Mesendoderm (in vitro differentiated cells): ENCODE measurements around the gene GNAT2.

Experiments
- DNase-seq: peaks from one replicate; pipeline ENCODE4 v3.0.0; 2013
- H2AK5ac ChIP-seq: 2 replicates; pipeline ENCODE4 v1.6.1; 2013; ENCODE audit warnings: low read length, inconsistent platforms
- H2BK120ac ChIP-seq: 2 replicates; pipeline ENCODE4 v1.6.1; 2013; ENCODE audit warnings: low read depth, mild to moderate bottlenecking, low read length, moderate library complexity, mixed read lengths
- H2BK15ac ChIP-seq: replicated peaks from 2 replicates; pipeline ENCODE4 v1.6.1; 2013; ENCODE audit warnings: low read depth, mild to moderate bottlenecking, moderate library complexity
- H2BK5ac ChIP-seq: 2 replicates; pipeline ENCODE4 v1.6.1; 2013; ENCODE audit warnings: low read length, inconsistent platforms
- H3K18ac ChIP-seq: 2 replicates; pipeline ENCODE4 v1.6.1; 2013; ENCODE audit warnings: mild to moderate bottlenecking, low read length, mixed read lengths
- H3K23ac ChIP-seq: one replicate; pipeline ENCODE4 v1.6.1; 2013; ENCODE audit warnings: low read length
- H3K27ac ChIP-seq: 2 replicates; pipeline ENCODE4 v1.5.1; 2013; ENCODE audit warnings: low read depth, mild to moderate bottlenecking, inconsistent platforms, low read length, moderate library complexity
- H3K27me3 ChIP-seq: 2 replicates; pipeline ENCODE4 v1.6.1; 2013; ENCODE audit warnings: low read length, control low read depth, mild to moderate bottlenecking, inconsistent platforms; ENCODE audit not compliant: insufficient read depth, poor library complexity
- H3K36me3 ChIP-seq: 2 replicates; pipeline ENCODE4 v1.6.1; 2013; ENCODE audit warnings: low read length, inconsistent platforms; ENCODE audit not compliant: control insufficient read depth, insufficient read depth
- H3K4ac ChIP-seq: one replicate; pipeline ENCODE4 v1.6.1; 2013; ENCODE audit warnings: low read depth, mild to moderate bottlenecking, low read length, moderate library complexity
- H3K4me1 ChIP-seq: 2 replicates; pipeline ENCODE4 v1.6.1; 2013; ENCODE audit warnings: low read depth, low read length, inconsistent platforms; ENCODE audit not compliant: control insufficient read depth
- H3K4me2 ChIP-seq: 2 replicates; pipeline ENCODE4 v1.6.1; 2013; ENCODE audit warnings: low read length
- H3K4me3 ChIP-seq: 2 replicates; pipeline ENCODE4 v1.5.1; 2013; ENCODE audit warnings: mild to moderate bottlenecking, low read length
- H3K56ac ChIP-seq: one replicate; pipeline ENCODE4 v1.6.1; 2013; ENCODE audit warnings: low read length
- H3K79me1 ChIP-seq: 2 replicates; pipeline ENCODE4 v1.6.1; 2013; ENCODE audit warnings: low read length, inconsistent platforms
- H3K79me2 ChIP-seq: 2 replicates; pipeline ENCODE4 v1.6.1; 2013; ENCODE audit warnings: mild to moderate bottlenecking, low read length; ENCODE audit not compliant: control insufficient read depth, insufficient read depth
- H3K9ac ChIP-seq: 2 replicates; pipeline ENCODE4 v1.6.1; 2013; ENCODE audit warnings: low read length, inconsistent platforms
- H4K5ac ChIP-seq: one replicate; pipeline ENCODE4 v1.6.1; 2013; ENCODE audit warnings: low read length
- H4K8ac ChIP-seq: one replicate; pipeline ENCODE4 v1.6.1; 2013; ENCODE audit warnings: low read depth, mild to moderate bottlenecking, control low read depth, low read length, moderate library complexity
- WGBS: extraction: QIAGEN DNeasy Blood & Tissue Kit; methylation state at CpG from one replicate; pipeline ENCODE4 v1.1.7; 2013; ENCODE audit warnings: low lambda C conversion rate, missing lambda C conversion rate; ENCODE audit not compliant: insufficient coverage; ENCODE audit errors: extremely low coverage; 5-methylcytosine and 5-hydroxymethylcytosine counted together

Gene GNAT2

DNA sequence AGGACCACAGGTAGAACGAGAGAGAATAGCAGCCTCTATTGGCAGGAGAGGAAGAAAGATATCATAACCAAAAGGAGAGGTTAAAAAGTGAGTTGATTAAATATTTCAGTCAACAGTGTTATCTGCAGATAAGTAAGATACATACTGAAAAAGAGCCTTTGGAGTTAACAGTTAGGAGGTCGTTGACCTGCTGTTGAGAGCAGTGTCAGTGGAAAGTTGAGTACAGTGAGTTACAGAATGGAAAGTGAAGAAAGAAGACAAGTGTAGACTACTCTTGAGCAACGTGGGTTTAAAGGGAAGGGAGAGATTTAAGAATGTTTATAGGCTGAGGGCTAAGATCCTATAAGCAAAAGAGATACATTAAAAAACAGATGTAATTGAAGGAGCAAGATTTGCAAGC, 30.2 kb downstream of the GNAT2 start:
- H3K79me1 ChIP-seq = no peaks in the 10 kb centered on the region
- no peaks in the 10 kb centered on the region for H3K36me3 ChIP-seq
- no peak overlapping the region for H3K9ac ChIP-seq
- no peak overlapping the region for H3K4ac ChIP-seq
- H3K4me2 ChIP-seq = no peak overlapping the region
- H2BK5ac ChIP-seq = no peak overlapping the region
- H3K27ac ChIP-seq = no peak overlapping the region
- H2AK5ac ChIP-seq = no peak overlapping the region
- DNase-seq = no peak
- no peaks in the 10 kb centered on the region for H3K79me2 ChIP-seq
- no peak overlapping the region for H4K8ac ChIP-seq
- WGBS = no CpG with 5 or more reads among the region's 3 CpGs
- no peak overlapping the region for H2BK15ac ChIP-seq
- H3K4me1 ChIP-seq = no peaks in the 10 kb centered on the region
- H3K18ac ChIP-seq = no peak overlapping the region
- H3K56ac ChIP-seq = no peak overlapping the region
- no peak overlapping the region for H2BK120ac ChIP-seq
- H3K27me3 ChIP-seq = no peaks in the 10 kb centered on the region
- no peak overlapping the region for H3K23ac ChIP-seq
- H3K4me3 ChIP-seq = no peak overlapping the region
- no peak overlapping the region for H4K5ac ChIP-seq

DNA sequence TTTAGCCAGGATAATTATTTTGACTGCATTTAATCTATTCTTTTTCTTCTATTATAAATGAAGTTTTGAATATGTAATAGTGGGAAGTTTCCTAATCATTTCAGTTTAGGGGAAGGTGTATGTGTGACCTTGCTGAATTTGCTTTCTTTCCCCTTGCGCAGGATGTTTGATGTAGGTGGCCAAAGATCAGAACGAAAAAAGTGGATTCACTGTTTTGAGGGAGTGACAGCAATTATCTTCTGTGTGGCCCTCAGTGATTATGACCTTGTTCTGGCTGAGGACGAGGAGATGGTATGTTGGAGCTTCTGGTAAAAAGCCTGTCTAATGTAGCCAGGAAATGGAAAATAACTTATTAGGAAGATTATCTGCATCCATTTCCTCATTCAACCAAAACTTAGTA, 33.4 kb downstream of the GNAT2 start:
- no peak overlapping the region for H3K27ac ChIP-seq
- H4K5ac ChIP-seq = no peak overlapping the region
- no peak overlapping the region for H3K23ac ChIP-seq
- H3K18ac ChIP-seq = no peak overlapping the region
- DNase-seq = no peak
- no peak overlapping the region for H2AK5ac ChIP-seq
- H3K27me3 ChIP-seq = no peaks in the 10 kb centered on the region
- no peak overlapping the region for H3K56ac ChIP-seq
- WGBS = no CpG with 5 or more reads among the region's 3 CpGs
- H3K4ac ChIP-seq = no peak overlapping the region
- no peak overlapping the region for H4K8ac ChIP-seq
- no peak overlapping the region for H3K4me2 ChIP-seq
- no peaks in the 10 kb centered on the region for H3K4me1 ChIP-seq
- no peaks in the 10 kb centered on the region for H3K36me3 ChIP-seq
- no peak overlapping the region for H3K9ac ChIP-seq
- no peak overlapping the region for H2BK5ac ChIP-seq
- no peak overlapping the region for H2BK120ac ChIP-seq
- no peak overlapping the region for H3K4me3 ChIP-seq
- no peak overlapping the region for H2BK15ac ChIP-seq
- no peaks in the 10 kb centered on the region for H3K79me1 ChIP-seq
- H3K79me2 ChIP-seq = no peaks in the 10 kb centered on the region

DNA sequence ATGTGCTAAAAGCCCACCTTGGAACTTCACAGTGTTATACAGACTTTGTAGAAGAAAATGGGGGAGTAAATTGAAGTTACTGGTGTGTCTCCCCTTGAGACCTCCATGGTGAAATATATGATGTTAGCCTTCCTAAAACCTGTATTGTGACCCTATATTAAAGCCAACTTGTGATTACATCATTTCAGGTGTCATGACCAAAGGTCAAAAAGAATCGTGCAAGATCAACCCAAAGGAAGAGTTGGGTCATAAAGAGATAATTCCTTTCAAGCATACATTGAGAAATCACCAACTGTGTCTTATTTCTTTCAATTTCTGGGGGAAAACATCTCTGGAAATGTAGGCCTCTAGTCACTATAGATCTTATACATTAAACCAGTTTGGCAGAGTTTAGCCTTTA, 34.6 kb downstream of the GNAT2 start:
- Histone ChIP-seq H3K4ac (no peak overlapping the region), H3K79me1 (no peaks in the 10 kb centered on the region), H4K8ac (no peak overlapping the region), H2BK15ac (no peak overlapping the region), H3K9ac (no peak overlapping the region), H3K4me1 (no peaks in the 10 kb centered on the region), H3K23ac (no peak overlapping the region), H3K4me2 (no peak overlapping the region), H2BK120ac (no peak overlapping the region), H3K4me3 (no peak overlapping the region), H3K27me3 (no peaks in the 10 kb centered on the region), H2AK5ac (no peak overlapping the region), H4K5ac (no peak overlapping the region), H3K18ac (no peak overlapping the region), H2BK5ac (no peak overlapping the region), H3K36me3 (no peaks in the 10 kb centered on the region), H3K56ac (no peak overlapping the region), H3K79me2 (no peaks in the 10 kb centered on the region), H3K27ac (no peak overlapping the region)
- no peak for DNase-seq
- WGBS = no CpG with 5 or more reads among the region's 1 CpG

DNA sequence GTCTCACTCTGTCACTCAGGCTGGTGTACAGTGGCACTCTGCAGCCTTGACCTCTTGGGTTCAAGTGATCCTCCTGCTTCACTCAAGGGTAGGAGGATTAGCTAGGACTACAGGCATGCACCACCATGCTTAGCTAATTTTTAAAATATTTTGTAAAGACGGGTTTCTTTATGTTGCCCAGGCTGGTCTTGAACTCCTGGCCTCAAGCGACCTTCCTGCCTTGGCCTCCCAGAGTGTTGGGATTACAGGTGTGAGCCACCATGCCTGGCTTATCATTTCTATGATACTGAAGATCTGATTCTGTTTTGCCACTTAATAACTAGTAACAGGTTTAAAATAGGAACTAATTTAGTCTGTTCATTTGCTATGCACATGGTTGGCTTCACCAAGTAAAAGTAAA, 37.4 kb downstream of the GNAT2 start:
- no CpG with 5 or more reads among the region's 2 CpGs for WGBS
- Histone ChIP-seq H2BK5ac (no peak overlapping the region), H3K4ac (no peak overlapping the region), H3K56ac (no peak overlapping the region), H3K4me1 (no peaks in the 10 kb centered on the region), H2AK5ac (no peak overlapping the region), H3K27ac (no peak overlapping the region), H3K79me1 (no peaks in the 10 kb centered on the region), H3K9ac (no peak overlapping the region), H3K27me3 (no peaks in the 10 kb centered on the region), H3K4me2 (no peak overlapping the region), H2BK15ac (no peak overlapping the region), H4K5ac (no peak overlapping the region), H3K36me3 (no peaks in the 10 kb centered on the region), H3K18ac (no peak overlapping the region), H3K23ac (no peak overlapping the region), H2BK120ac (no peak overlapping the region), H3K79me2 (no peaks in the 10 kb centered on the region), H4K8ac (no peak overlapping the region), H3K4me3 (no peak overlapping the region)
- DNase-seq = no peak

DNA sequence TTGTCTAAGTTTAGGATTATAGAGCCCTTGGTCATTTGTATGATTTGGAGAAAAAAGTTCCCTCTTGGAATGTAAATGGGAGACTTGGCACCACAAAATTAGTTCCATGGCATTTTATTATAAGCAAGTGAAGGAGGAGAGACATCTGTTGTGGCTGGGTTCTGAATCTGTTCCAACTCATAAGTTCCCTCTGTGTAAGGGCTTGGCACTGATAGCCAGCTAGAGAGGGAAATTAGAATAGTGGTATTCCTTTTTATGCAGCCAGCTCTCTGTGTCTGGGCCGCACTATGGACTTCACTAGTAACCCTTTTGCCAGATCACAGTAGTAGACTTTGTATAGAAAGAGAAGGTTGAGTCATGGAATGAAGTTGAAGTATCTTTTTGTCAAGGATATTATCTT, 39.9 kb downstream of the GNAT2 start:
- WGBS = no CpG with 5 or more reads among the region's 1 CpG
- Histone ChIP-seq H3K9ac (no peak overlapping the region), H3K23ac (no peak overlapping the region), H3K79me1 (no peaks in the 10 kb centered on the region), H2BK15ac (no peak overlapping the region), H3K27ac (no peak overlapping the region), H3K4me2 (no peak overlapping the region), H3K36me3 (no peaks in the 10 kb centered on the region), H2BK120ac (no peak overlapping the region), H3K56ac (no peak overlapping the region), H4K8ac (no peak overlapping the region), H2BK5ac (no peak overlapping the region), H3K4me3 (no peak overlapping the region), H3K18ac (no peak overlapping the region), H3K79me2 (no peaks in the 10 kb centered on the region), H4K5ac (no peak overlapping the region), H3K27me3 (no peaks in the 10 kb centered on the region), H2AK5ac (no peak overlapping the region), H3K4me1 (no peaks in the 10 kb centered on the region), H3K4ac (no peak overlapping the region)
- DNase-seq = no peak

DNA sequence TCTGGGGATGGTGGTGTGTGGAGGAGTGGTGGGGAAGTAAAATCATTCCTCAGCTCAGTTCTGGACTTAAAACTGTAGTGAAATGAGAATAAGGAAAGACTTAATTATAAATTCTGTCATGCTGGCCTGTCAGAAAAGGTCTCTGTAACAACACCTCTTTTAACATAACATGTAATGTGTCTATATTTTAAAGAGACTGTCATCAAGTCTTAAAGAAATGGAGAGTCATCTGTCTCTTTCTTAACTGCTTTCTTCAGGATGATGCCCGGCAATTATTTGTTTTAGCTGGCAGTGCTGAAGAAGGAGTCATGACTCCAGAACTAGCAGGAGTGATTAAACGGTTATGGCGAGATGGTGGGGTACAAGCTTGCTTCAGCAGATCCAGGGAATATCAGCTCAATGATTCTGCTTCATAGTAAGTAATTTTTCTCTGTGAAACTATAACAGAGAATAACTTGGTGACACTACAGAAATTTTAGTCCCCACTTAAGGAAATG, 40.4 kb downstream of the GNAT2 start:
- Histone ChIP-seq H3K4me2 (no peak overlapping the region), H3K18ac (no peak overlapping the region), H3K4me3 (no peak overlapping the region), H2AK5ac (no peak overlapping the region), H3K36me3 (no peaks in the 10 kb centered on the region), H4K5ac (no peak overlapping the region), H3K56ac (no peak overlapping the region), H4K8ac (no peak overlapping the region), H3K27me3 (no peaks in the 10 kb centered on the region), H3K23ac (no peak overlapping the region), H2BK15ac (no peak overlapping the region), H3K79me1 (no peaks in the 10 kb centered on the region), H3K27ac (no peak overlapping the region), H3K79me2 (no peaks in the 10 kb centered on the region), H3K4me1 (no peaks in the 10 kb centered on the region), H2BK5ac (no peak overlapping the region), H2BK120ac (no peak overlapping the region), H3K4ac (no peak overlapping the region), H3K9ac (no peak overlapping the region)
- DNase-seq = no peak
- WGBS = no CpG with 5 or more reads among the region's 3 CpGs
